ENCODE data around the gene PTGS2. TPM values are rescaled to one million over a fixed set of nuclear protein-coding genes. Genes with fewer than 3 reads are reported as not detected.

PTGS2 gene
- total and polyA plus RNA-seq, 2 donors (not counting 1 experiment from before 2014, with no cell fraction given) = 3.1 to 3.3 TPM

- Histone ChIP-seq H3K27ac (ENCODE audit: insufficient read depth, low read length) (no peak overlapping the region), H2AFZ (ENCODE audit: low read length) (no peak overlapping the region), H3K9ac (ENCODE audit: insufficient read depth, low read length) (no peak overlapping the region), H3K79me2 (ENCODE audit: control insufficient read depth, insufficient read depth, low read length) (no peaks in the 10 kb centered on the region), H3K4me3 (replicated peaks in 1 of 4; ENCODE audit: control extremely low read depth in 1 of 4, insufficient read depth in 1 of 4, low read depth in 3 of 4, low read length in 4 of 4) (no peak overlapping the region), H3K27me3 (ENCODE audit: control insufficient read depth, insufficient read depth, low read length) (no peaks in the 10 kb centered on the region), H3K4me1 (ENCODE audit: control insufficient read depth, extremely low read depth, insufficient read depth, low read length) (no peaks in the 10 kb centered on the region), H3K9me3 (ENCODE audit: control insufficient read depth, insufficient read depth, low read depth, low read length) (no peaks in the 10 kb centered on the region), H4K20me1 (ENCODE audit: control insufficient read depth, extremely low read depth, insufficient read depth, low read length) (no peaks in the 10 kb centered on the region), H3K36me3 (ENCODE audit: control insufficient read depth, insufficient read depth, low read length) (no peaks in the 10 kb centered on the region), H3K4me2 (ENCODE audit: extremely low read depth, insufficient read depth, low read length) (no peak overlapping the region)
- TF ChIP-seq EZH2 (IDR thresholded peaks at IDR 0.05; ENCODE audit: low read length, missing control alignments) = no peak
- TF ChIP-seq, protein P1, sequence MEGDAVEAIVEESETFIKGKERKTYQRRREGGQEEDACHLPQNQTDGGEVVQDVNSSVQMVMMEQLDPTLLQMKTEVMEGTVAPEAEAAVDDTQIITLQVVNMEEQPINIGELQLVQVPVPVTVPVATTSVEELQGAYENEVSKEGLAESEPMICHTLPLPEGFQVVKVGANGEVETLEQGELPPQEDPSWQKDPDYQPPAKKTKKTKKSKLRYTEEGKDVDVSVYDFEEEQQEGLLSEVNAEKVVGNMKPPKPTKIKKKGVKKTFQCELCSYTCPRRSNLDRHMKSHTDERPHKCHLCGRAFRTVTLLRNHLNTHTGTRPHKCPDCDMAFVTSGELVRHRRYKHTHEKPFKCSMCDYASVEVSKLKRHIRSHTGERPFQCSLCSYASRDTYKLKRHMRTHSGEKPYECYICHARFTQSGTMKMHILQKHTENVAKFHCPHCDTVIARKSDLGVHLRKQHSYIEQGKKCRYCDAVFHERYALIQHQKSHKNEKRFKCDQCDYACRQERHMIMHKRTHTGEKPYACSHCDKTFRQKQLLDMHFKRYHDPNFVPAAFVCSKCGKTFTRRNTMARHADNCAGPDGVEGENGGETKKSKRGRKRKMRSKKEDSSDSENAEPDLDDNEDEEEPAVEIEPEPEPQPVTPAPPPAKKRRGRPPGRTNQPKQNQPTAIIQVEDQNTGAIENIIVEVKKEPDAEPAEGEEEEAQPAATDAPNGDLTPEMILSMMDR (conservative IDR thresholded peaks at IDR 0.05 in 1 of 2, IDR thresholded peaks at IDR 0.05 in 1 of 2; ENCODE audit: low read depth in 1 of 2, low read length in 2 of 2) = no peak
- no peak for DNase-seq (ENCODE audit: low read depth in 2 of 2)
These were observed 35.9 kb upstream of the PTGS2 start for GRCh38 chr1:186715887-186716809.

- no peaks in the 10 kb centered on the region for H3K4me1 ChIP-seq (ENCODE audit: control insufficient read depth, extremely low read depth, insufficient read depth, low read length)
- H4K20me1 ChIP-seq (ENCODE audit: control insufficient read depth, extremely low read depth, insufficient read depth, low read length) = no peaks in the 10 kb centered on the region
- no peaks in the 10 kb centered on the region for H3K27me3 ChIP-seq (ENCODE audit: control insufficient read depth, insufficient read depth, low read length)
- H3K4me3 ChIP-seq (replicated peaks in 1 of 4; ENCODE audit: control extremely low read depth in 1 of 4, insufficient read depth in 1 of 4, low read depth in 3 of 4, low read length in 4 of 4) = no peak overlapping the region
- no peaks in the 10 kb centered on the region for H3K36me3 ChIP-seq (ENCODE audit: control insufficient read depth, insufficient read depth, low read length)
- no peak for DNase-seq (ENCODE audit: low read depth in 2 of 2)
- no peak overlapping the region for H3K9ac ChIP-seq (ENCODE audit: insufficient read depth, low read length)
- H3K79me2 ChIP-seq (ENCODE audit: control insufficient read depth, insufficient read depth, low read length) = no peaks in the 10 kb centered on the region
- no peak overlapping the region for H3K4me2 ChIP-seq (ENCODE audit: extremely low read depth, insufficient read depth, low read length)
- no peak overlapping the region for H2AFZ ChIP-seq (ENCODE audit: low read length)
- TF ChIP-seq, protein P1 (conservative IDR thresholded peaks at IDR 0.05 in 1 of 2, IDR thresholded peaks at IDR 0.05 in 1 of 2; ENCODE audit: low read depth in 1 of 2, low read length in 2 of 2) = no peak
- no peak for TF ChIP-seq EZH2 (IDR thresholded peaks at IDR 0.05; ENCODE audit: low read length, missing control alignments)
- no peak overlapping the region for H3K27ac ChIP-seq (ENCODE audit: insufficient read depth, low read length)
- no peaks in the 10 kb centered on the region for H3K9me3 ChIP-seq (ENCODE audit: control insufficient read depth, insufficient read depth, low read depth, low read length)
These were observed 30.5 kb upstream of the PTGS2 start for GRCh38 chr1:186710696-186711095.

DNA sequence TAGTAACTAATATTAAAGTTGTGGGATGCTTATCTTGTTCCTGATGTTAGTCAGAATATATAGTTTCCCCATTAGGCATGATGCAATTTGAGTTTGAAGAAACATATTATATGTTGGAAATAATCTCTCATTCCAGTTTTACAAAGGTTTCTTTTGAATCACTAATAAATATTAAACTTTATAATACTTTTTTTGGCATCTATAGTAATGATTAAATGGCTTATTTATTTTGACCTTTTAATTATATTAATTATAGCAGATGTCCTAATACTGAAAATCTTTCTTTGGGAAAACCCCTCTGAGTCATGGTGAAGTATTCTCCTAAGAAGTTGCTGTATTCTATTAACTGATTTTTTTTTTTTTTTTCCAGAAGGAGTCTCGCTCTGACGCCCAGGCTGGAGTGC, 28.5 kb upstream of the PTGS2 start:
- peak; percentile 13 to 23 for DNase-seq (ENCODE audit: low read depth in 2 of 2)
- Histone ChIP-seq H3K4me1 (ENCODE audit: control insufficient read depth, extremely low read depth, insufficient read depth, low read length) (no peaks in the 10 kb centered on the region), H4K20me1 (ENCODE audit: control insufficient read depth, extremely low read depth, insufficient read depth, low read length) (no peaks in the 10 kb centered on the region), H3K36me3 (ENCODE audit: control insufficient read depth, insufficient read depth, low read length) (no peaks in the 10 kb centered on the region), H3K4me2 (ENCODE audit: extremely low read depth, insufficient read depth, low read length) (no peak overlapping the region), H3K27me3 (ENCODE audit: control insufficient read depth, insufficient read depth, low read length) (no peaks in the 10 kb centered on the region), H3K4me3 (replicated peaks in 1 of 4; ENCODE audit: control extremely low read depth in 1 of 4, insufficient read depth in 1 of 4, low read depth in 3 of 4, low read length in 4 of 4) (no peak overlapping the region), H3K27ac (ENCODE audit: insufficient read depth, low read length) (no peak overlapping the region), H3K79me2 (ENCODE audit: control insufficient read depth, insufficient read depth, low read length) (no peaks in the 10 kb centered on the region), H3K9ac (ENCODE audit: insufficient read depth, low read length) (no peak overlapping the region), H2AFZ (ENCODE audit: low read length) (no peak overlapping the region), H3K9me3 (ENCODE audit: control insufficient read depth, insufficient read depth, low read depth, low read length) (no peaks in the 10 kb centered on the region)
- TF ChIP-seq, protein P1 (conservative IDR thresholded peaks at IDR 0.05 in 1 of 2, IDR thresholded peaks at IDR 0.05 in 1 of 2; ENCODE audit: low read depth in 1 of 2, low read length in 2 of 2) = no peak
- TF ChIP-seq EZH2 (IDR thresholded peaks at IDR 0.05; ENCODE audit: low read length, missing control alignments) = no peak

Data from fibroblast of lung (primary cell).